ENCODE results near the gene KY. TPM values are rescaled to one million over a fixed set of nuclear protein-coding genes. Genes with fewer than 3 reads are reported as not detected.

KY gene
- total RNA-seq, 4 donors from 2014 or later: 4.0 to 5.2 TPM; not detected in 2

DNA sequence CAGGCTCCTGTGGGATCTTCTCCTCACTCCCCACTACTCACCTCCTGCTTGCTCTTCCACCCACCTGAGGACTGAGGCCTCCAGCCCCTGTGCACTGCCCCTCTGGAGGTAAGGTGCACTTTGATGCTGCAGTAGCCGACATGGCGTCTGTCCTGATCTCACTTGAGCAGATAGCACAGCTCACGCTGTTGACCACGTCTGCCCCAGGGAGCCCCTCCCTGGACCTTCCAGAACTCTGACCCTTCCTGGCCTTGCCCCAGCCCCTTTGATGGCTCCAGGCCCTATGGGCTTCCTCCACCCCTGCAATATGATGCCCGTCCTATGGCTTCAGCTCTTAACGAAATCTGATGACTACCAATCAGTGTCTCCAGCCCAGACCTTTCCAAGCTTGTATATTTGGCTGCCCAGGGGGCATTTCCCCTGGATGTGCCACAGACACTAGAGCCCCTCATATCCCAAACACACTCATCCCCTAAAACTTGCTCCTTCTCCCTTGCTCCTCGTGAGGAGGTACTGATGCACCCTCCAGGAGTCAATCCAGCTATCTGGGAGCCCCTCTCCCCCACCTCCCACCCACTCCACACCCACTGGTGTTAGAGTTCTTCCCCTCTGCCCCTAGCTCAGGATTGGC lies 27.1 kb downstream of the KY start:
- no peak overlapping the region for H3K4me3 ChIP-seq
- H3K9me3 ChIP-seq: no peaks in the 10 kb centered on the region
- DNase-seq: no peak
- intact Hi-C loops (cut with DNase I; ENCODE audit: low total_unique reads): no loop called here
- H3K27ac ChIP-seq: no peak overlapping the region
- H3K27me3 ChIP-seq: no peaks in the 10 kb centered on the region
- no peak for TF ChIP-seq POLR2A (IDR thresholded peaks at IDR 0.05)
- TF ChIP-seq, protein P1, sequence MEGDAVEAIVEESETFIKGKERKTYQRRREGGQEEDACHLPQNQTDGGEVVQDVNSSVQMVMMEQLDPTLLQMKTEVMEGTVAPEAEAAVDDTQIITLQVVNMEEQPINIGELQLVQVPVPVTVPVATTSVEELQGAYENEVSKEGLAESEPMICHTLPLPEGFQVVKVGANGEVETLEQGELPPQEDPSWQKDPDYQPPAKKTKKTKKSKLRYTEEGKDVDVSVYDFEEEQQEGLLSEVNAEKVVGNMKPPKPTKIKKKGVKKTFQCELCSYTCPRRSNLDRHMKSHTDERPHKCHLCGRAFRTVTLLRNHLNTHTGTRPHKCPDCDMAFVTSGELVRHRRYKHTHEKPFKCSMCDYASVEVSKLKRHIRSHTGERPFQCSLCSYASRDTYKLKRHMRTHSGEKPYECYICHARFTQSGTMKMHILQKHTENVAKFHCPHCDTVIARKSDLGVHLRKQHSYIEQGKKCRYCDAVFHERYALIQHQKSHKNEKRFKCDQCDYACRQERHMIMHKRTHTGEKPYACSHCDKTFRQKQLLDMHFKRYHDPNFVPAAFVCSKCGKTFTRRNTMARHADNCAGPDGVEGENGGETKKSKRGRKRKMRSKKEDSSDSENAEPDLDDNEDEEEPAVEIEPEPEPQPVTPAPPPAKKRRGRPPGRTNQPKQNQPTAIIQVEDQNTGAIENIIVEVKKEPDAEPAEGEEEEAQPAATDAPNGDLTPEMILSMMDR (IDR thresholded peaks at IDR 0.05): no peak
- no peaks in the 10 kb centered on the region for H3K4me1 ChIP-seq
- no peaks in the 10 kb centered on the region for H3K36me3 ChIP-seq

DNA sequence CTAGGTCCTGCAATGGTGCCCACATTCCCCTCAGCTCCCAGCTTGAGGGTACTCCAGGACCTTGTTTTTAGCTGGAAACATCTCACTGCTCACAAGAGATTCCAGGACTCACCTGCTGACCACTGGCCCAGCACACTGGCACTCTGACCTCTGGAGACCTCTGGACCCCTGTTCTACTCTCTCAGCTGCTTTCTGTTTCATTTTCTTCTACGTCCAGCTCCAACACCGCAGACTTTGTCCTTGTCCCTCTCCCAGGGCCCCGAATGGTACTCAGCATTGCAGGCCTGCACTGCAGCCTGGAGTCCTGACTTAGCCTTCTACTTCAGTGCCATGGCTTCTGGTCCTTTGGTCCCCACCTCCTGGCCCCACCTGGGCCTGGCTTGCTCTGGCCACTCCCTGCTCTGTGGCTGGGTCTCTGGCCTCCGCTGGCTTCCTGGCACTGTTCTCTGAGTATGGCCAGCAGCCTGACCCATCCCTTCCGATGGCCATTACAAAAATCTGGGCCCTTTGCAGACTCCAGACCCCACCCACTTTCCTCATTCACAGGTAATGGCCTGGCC lies 27.9 kb downstream of the KY start:
- TF ChIP-seq POLR2A (IDR thresholded peaks at IDR 0.05): no peak
- TF ChIP-seq, protein P1 (IDR thresholded peaks at IDR 0.05): no peak
- Histone ChIP-seq H3K4me1 (no peaks in the 10 kb centered on the region), H3K36me3 (no peaks in the 10 kb centered on the region), H3K9me3 (no peaks in the 10 kb centered on the region), H3K27ac (no peak overlapping the region), H3K27me3 (no peaks in the 10 kb centered on the region), H3K4me3 (no peak overlapping the region)
- intact Hi-C loops (cut with DNase I; ENCODE audit: low total_unique reads): no loop called here
- DNase-seq: no peak

DNA sequence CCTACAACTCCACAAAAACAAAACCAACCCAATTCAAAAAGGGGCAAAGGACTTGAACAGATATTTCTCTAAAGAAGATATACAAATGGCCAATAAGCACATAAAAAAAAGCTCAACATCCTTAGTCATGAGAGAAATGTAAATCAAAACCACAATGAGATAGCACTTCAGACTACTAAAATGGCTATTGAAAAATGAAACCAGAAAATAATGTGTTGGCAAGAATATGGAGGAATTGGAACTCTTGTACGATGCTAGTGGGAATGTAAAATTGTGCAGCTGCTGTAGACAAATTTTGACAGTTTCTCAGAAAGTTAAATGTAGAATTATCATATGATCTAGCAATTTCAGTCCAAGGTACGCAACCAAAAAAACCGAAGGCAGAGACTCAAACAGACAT lies 29.0 kb downstream of the KY start:
- no peaks in the 10 kb centered on the region for H3K27me3 ChIP-seq
- H3K4me3 ChIP-seq: no peak overlapping the region
- TF ChIP-seq, protein P1 (IDR thresholded peaks at IDR 0.05): no peak
- TF ChIP-seq POLR2A (IDR thresholded peaks at IDR 0.05): no peak
- intact Hi-C loops (cut with DNase I; ENCODE audit: low total_unique reads): no loop called here
- H3K36me3 ChIP-seq: no peaks in the 10 kb centered on the region
- no peaks in the 10 kb centered on the region for H3K9me3 ChIP-seq
- H3K4me1 ChIP-seq: no peaks in the 10 kb centered on the region
- DNase-seq: no peak
- H3K27ac ChIP-seq: no peak overlapping the region

DNA sequence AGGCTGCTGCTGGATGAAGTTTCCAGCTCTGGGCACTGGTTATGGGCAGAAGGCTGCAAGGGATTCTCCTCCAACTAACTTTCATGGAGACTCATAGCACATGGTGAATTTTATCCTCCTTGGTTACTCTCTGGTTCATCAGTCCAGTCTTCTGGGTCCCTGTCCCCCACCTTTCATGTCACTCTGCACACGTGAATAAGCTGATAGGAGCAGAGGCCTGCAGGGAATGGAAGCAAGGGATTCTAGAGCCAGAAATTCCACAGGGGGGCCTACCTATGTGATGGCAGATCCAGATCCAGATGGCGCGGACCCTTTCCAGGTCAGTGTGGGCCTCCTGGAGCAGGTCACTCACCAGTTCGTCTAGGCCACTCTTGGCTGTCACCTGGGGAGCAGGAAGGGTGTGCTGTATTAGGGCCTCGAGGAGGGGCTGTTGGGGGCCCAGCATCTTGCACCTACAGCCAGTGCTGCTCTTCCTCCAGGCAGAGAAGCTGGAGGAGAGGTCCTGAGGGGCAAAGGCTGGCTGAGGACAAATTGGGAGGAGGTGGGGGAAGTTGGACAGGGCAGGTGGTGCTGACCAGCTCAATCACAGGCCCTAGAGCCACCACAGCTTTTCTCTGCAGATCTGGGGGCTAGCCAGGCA lies 30.2 kb downstream of the KY start:
- no peak for TF ChIP-seq POLR2A (IDR thresholded peaks at IDR 0.05)
- TF ChIP-seq, protein P1 (IDR thresholded peaks at IDR 0.05): no peak
- no peaks in the 10 kb centered on the region for H3K9me3 ChIP-seq
- H3K36me3 ChIP-seq: no peaks in the 10 kb centered on the region
- H3K4me1 ChIP-seq: no peaks in the 10 kb centered on the region
- H3K27me3 ChIP-seq: no peaks in the 10 kb centered on the region
- DNase-seq: no peak
- H3K4me3 ChIP-seq: no peak overlapping the region
- intact Hi-C loops (cut with DNase I; ENCODE audit: low total_unique reads): no loop called here
- H3K27ac ChIP-seq: no peak overlapping the region

DNA sequence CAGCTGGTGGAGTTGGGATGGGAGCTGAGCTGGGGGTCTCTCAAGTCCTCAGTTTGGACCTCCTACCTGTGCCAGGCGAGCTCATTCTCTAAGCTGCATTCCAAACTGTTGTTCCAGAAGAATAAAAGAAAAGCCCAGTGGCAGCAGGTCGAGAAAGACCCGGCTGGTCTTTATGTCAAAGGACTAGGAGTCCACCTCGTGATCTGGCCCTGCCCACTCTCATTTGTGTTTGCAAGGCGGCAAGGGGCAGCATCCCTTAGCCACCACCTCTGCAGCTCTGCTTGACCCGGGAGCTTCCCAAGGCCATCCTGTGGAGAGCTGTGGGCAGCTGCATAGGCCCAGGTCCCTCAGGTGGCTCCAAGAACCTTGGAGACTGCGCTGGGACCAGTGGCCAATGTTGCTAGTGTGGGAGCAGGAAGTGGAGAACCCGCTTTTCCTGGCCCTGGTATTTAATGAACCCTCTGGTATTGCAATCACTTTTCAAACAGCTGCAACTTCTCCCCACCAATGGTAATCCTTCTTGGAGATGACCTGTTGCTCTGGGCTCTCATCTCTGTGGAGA lies 30.9 kb downstream of the KY start:
- no peaks in the 10 kb centered on the region for H3K9me3 ChIP-seq
- H3K27ac ChIP-seq: no peak overlapping the region
- no peaks in the 10 kb centered on the region for H3K36me3 ChIP-seq
- DNase-seq: no peak
- TF ChIP-seq POLR2A (IDR thresholded peaks at IDR 0.05): no peak
- TF ChIP-seq, protein P1 (IDR thresholded peaks at IDR 0.05): no peak
- intact Hi-C loops (cut with DNase I; ENCODE audit: low total_unique reads): no loop called here
- no peak overlapping the region for H3K4me3 ChIP-seq
- H3K27me3 ChIP-seq: no peaks in the 10 kb centered on the region
- no peaks in the 10 kb centered on the region for H3K4me1 ChIP-seq
